Endothelial cell of umbilical vein (primary cell): ENCODE measurements around the gene OPCML. TPM values are rescaled to one million over a fixed set of nuclear protein-coding genes. Genes with fewer than 3 reads are reported as not detected.

Experiments used
- BruUV-seq: library from RNA; stranded (reverse); fragments of 400-500 nt; replicated peaks from 2 replicates; lab custom pipeline; 2021; lab: Mats Ljungman, UMichigan
- CTCF ChIA-PET: fragments of 300-600, 350-600 bp; sonication (Branson Sonifier 250); formaldehyde crosslinking; loops from one replicate; lab custom pipeline; 2021; ENCODE audit warnings: antibody characterized with exemption, inconsistent platforms; lab: Charles Lee
- POLR2A ChIA-PET: fragments of 300-600, 350-600 bp; sonication (Branson Sonifier 250); formaldehyde crosslinking; loops from one replicate; lab custom pipeline; 2021; ENCODE audit warnings: antibody characterized with exemption, inconsistent platforms; lab: Charles Lee
- DNase-seq: peaks from one replicate; pipeline ENCODE4 v3.0.0-alpha.2; 2011; ENCODE audit warnings: low read depth, low spot score
- FAIRE-seq: peaks from 2 replicates; lab custom pipeline; 2011; peaks lifted over from hg19 to GRCh38; lab: Jason Lieb, UNC
- H2AFZ ChIP-seq: 2 replicates; pipeline ENCODE4 v1.6.0; 2012; ENCODE audit warnings: low read depth, low read length, control low read depth, inconsistent platforms
- H3K27ac ChIP-seq: 2 replicates; pipeline ENCODE4 v1.5.1; 2011; ENCODE audit warnings: low read depth, mild to moderate bottlenecking, control low read depth, low read length, moderate library complexity; ENCODE audit not compliant: insufficient read depth
- H3K27me3 ChIP-seq, 2 experiments: 2 replicates each; pipeline versions ENCODE4 v1.6.0 to v1.6.1; 2011; ENCODE audit warnings: low read length in 2 of 2, mixed read lengths in 1 of 2; ENCODE audit not compliant: control insufficient read depth in 2 of 2, insufficient read depth in 2 of 2
- H3K36me3 ChIP-seq, 2 experiments: 2 replicates in 1 of 2; 3 replicates in 1 of 2; pipeline ENCODE4 v1.5.1; 2011; ENCODE audit warnings: low read length in 2 of 2, mild to moderate bottlenecking in 1 of 2, moderate library complexity in 1 of 2; ENCODE audit not compliant: control insufficient read depth in 2 of 2, insufficient read depth in 2 of 2; ENCODE audit errors: extremely low read depth in 1 of 2
- H3K4me1 ChIP-seq: 3 replicates; pipeline ENCODE4 v1.5.1; 2011; ENCODE audit warnings: mild to moderate bottlenecking, low read length; ENCODE audit not compliant: control insufficient read depth, insufficient read depth; ENCODE audit errors: extremely low read depth
- H3K4me2 ChIP-seq: 2 replicates; pipeline ENCODE4 v1.6.1; 2011; ENCODE audit warnings: low read length, control low read depth, mixed read lengths; ENCODE audit not compliant: insufficient read depth
- H3K4me3 ChIP-seq, 3 experiments: fragments of 200-600 bp in 1 of 3; sonication (generic), shearing (Covaris generic) in 1 of 3; replicated peaks in 1 of 3; 2 replicates each; pipeline ENCODE4 v1.5.1; 2011 to 2016; ENCODE audit warnings: control low read depth in 3 of 3, low read length in 3 of 3, mild to moderate bottlenecking in 2 of 3, inconsistent platforms in 1 of 3, low read depth in 1 of 3, moderate library complexity in 1 of 3; ENCODE audit not compliant: insufficient read depth in 1 of 3
- H3K79me2 ChIP-seq: 2 replicates; pipeline ENCODE4 v1.6.0; 2012; ENCODE audit warnings: low read length, inconsistent platforms; ENCODE audit not compliant: control insufficient read depth, insufficient read depth
- H3K9ac ChIP-seq: replicated peaks from 2 replicates; pipeline ENCODE3; 2011; ENCODE audit warnings: low read length, control low read depth; ENCODE audit not compliant: insufficient read depth; ENCODE audit errors: extremely low read depth
- H3K9me1 ChIP-seq: replicated peaks from 3 replicates; pipeline ENCODE4 v1.6.0; 2011; ENCODE audit warnings: mild to moderate bottlenecking, low read length; ENCODE audit not compliant: control insufficient read depth, insufficient read depth; ENCODE audit errors: extremely low read depth
- H3K9me3 ChIP-seq: replicated peaks from 2 replicates; pipeline ENCODE4 v1.5.1; 2012; ENCODE audit warnings: low read length, inconsistent platforms; ENCODE audit not compliant: control insufficient read depth, insufficient read depth
- H4K20me1 ChIP-seq: replicated peaks from 2 replicates; pipeline ENCODE3; 2011; ENCODE audit warnings: mild to moderate bottlenecking, low read length; ENCODE audit not compliant: control insufficient read depth, insufficient read depth; ENCODE audit errors: extremely low read depth
- EZH2 ChIP-seq: IDR thresholded peaks from 2 replicates; pipeline ENCODE4 v1.6.1; 2012; ENCODE audit warnings: borderline replicate concordance, low read depth, mild to moderate bottlenecking, moderate library complexity, low read length, inconsistent platforms; ENCODE audit not compliant: severe bottlenecking
- FOS ChIP-seq: IDR thresholded peaks from 2 replicates; pipeline ENCODE4 v1.6.1; 2011; ENCODE audit warnings: mild to moderate bottlenecking, low read length, moderate library complexity, borderline replicate concordance; ENCODE audit not compliant: insufficient read depth
- GATA2 ChIP-seq: IDR thresholded peaks from 2 replicates; pipeline ENCODE4 v1.7.0; 2011; ENCODE audit warnings: low read depth, mild to moderate bottlenecking, moderate library complexity, mixed read lengths, low read length; ENCODE audit not compliant: insufficient read length, insufficient read depth
- JUN ChIP-seq: IDR thresholded peaks from 2 replicates; pipeline ENCODE4 v1.6.1; 2011; ENCODE audit warnings: borderline replicate concordance, low read depth; ENCODE audit not compliant: insufficient read length, insufficient read depth
- MYC ChIP-seq: IDR thresholded peaks from one replicate; pipeline ENCODE4 v1.6.1; 2011; ENCODE audit warnings: mild to moderate bottlenecking, low read depth, low read length
- POLR2A ChIP-seq: IDR thresholded peaks from 2 replicates; pipeline ENCODE4 v1.6.1; 2012; ENCODE audit warnings: low read depth, mild to moderate bottlenecking, control low read depth, low read length
- POLR2AphosphoS5 ChIP-seq: IDR thresholded peaks from 2 replicates; pipeline ENCODE4 v1.6.1; 2012; ENCODE audit warnings: low read depth, mild to moderate bottlenecking, control low read depth, low read length, moderate library complexity; ENCODE audit not compliant: insufficient read depth
- dilution Hi-C: fragments of 300-500 bp; cut with MboI; formaldehyde crosslinking; loops from one replicate; pipeline ENCODE4 v1.15.0; 2019; ENCODE audit warnings: low sequenced_read_pairs; ENCODE audit not compliant: extremely low pct_ligation_motif_present
- intact Hi-C: fragments of 100-400 bp; cut with micrococcal nuclease; formaldehyde crosslinking; loops from one replicate; pipeline ENCODE4 v1.10.0; 2022
- polyA plus RNA-seq, 4 experiments: library from polyadenylated mRNA; depleted of rRNA in 3 of 4; stranded (reverse) in 3 of 4; unstranded in 1 of 4; fragments of >200 nt; gene quantifications; 2 replicates each; pipeline versions ENCODE4 v1.2.1 to v1.2.3, GENCODE V29; 2011 to 2012; ENCODE audit warnings: missing spikeins in 1 of 4
- total RNA-seq: library from RNA; stranded (reverse); gene quantifications from 2 replicates; pipeline ENCODE4 v1.2.3, GENCODE V29; 2021
- TF ChIP-seq, protein P1 (sequence below), 2 donors: IDR thresholded peaks; 1 replicate in 1 of 2; 2 replicates in 1 of 2; pipeline ENCODE4 v1.5.1; 2011; ENCODE audit warnings: low read length in 2 of 2, mild to moderate bottlenecking in 2 of 2, moderate library complexity in 2 of 2, control low read depth in 1 of 2, inconsistent platforms in 1 of 2, low read depth in 1 of 2; ENCODE audit not compliant: insufficient read depth in 1 of 2; ENCODE audit errors: extremely low read depth in 1 of 2
- TF ChIP-seq, protein P2 (sequence below): IDR thresholded peaks from 2 replicates; pipeline ENCODE4 v1.6.1; 2011; ENCODE audit not compliant: insufficient read depth, insufficient read length

The OPCML gene
- total and polyA plus RNA-seq, 2 donors (not counting 3 experiments of a cell fraction or from before 2014, with no cell fraction given), result not detected

- no peak overlapping the region for H3K27ac ChIP-seq
- intact Hi-C loops, result no loop called here
- H3K9ac ChIP-seq, result no peak overlapping the region
- POLR2A ChIA-PET, result no interaction called here
- dilution Hi-C loops, result no loop called here
- DNase-seq, result no peak
- FAIRE-seq, result no peak
- TF ChIP-seq POLR2AphosphoS5 (no peak), GATA2 (no peak), JUN (no peak), MYC (no peak), POLR2A (no peak), EZH2 (no peak), FOS (no peak)
- TF ChIP-seq, protein P1, sequence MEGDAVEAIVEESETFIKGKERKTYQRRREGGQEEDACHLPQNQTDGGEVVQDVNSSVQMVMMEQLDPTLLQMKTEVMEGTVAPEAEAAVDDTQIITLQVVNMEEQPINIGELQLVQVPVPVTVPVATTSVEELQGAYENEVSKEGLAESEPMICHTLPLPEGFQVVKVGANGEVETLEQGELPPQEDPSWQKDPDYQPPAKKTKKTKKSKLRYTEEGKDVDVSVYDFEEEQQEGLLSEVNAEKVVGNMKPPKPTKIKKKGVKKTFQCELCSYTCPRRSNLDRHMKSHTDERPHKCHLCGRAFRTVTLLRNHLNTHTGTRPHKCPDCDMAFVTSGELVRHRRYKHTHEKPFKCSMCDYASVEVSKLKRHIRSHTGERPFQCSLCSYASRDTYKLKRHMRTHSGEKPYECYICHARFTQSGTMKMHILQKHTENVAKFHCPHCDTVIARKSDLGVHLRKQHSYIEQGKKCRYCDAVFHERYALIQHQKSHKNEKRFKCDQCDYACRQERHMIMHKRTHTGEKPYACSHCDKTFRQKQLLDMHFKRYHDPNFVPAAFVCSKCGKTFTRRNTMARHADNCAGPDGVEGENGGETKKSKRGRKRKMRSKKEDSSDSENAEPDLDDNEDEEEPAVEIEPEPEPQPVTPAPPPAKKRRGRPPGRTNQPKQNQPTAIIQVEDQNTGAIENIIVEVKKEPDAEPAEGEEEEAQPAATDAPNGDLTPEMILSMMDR (IDR thresholded peaks at IDR 0.05; ENCODE audit: extremely low read depth in 1 of 2, insufficient read depth in 1 of 2, low read depth in 1 of 2, low read length in 2 of 2), result no peak
- TF ChIP-seq, protein P2, sequence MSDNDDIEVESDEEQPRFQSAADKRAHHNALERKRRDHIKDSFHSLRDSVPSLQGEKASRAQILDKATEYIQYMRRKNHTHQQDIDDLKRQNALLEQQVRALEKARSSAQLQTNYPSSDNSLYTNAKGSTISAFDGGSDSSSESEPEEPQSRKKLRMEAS, result no peak
- BruUV-seq, result no TSS peak
- H3K9me3 ChIP-seq, result no peaks in the 10 kb centered on the region
- CTCF ChIA-PET, result no interaction called here
- no peak overlapping the region for H3K4me3 ChIP-seq
- H3K36me3 ChIP-seq, result no peaks in the 10 kb centered on the region
- no peak overlapping the region for H3K4me2 ChIP-seq
- no peaks in the 10 kb centered on the region for H3K4me1 ChIP-seq
- H3K27me3 ChIP-seq, result no peaks in the 10 kb centered on the region
- H4K20me1 ChIP-seq, result no peaks in the 10 kb centered on the region
- H2AFZ ChIP-seq, result no peak overlapping the region
- H3K9me1 ChIP-seq, result no peaks in the 10 kb centered on the region
- no peaks in the 10 kb centered on the region for H3K79me2 ChIP-seq
Observed at GRCh38 chr11:132862933-132863332, 669.4 kb downstream of the OPCML start.
